MM.1S (cell line): ENCODE measurements around the gene CRYBA2.

Experiments used
- CTCF ChIP-seq: fragments of 300-600 bp; sonication (generic); IDR thresholded peaks from 2 replicates; pipeline ENCODE4 v1.5.1; 2016; ENCODE audit warnings: antibody characterized with exemption, low read length, mixed read lengths
- EZH2 ChIP-seq: fragments of 300-600 bp; sonication (generic); optimal IDR thresholded peaks from 2 replicates; pipeline ENCODE3; 2017; ENCODE audit warnings: low read depth, mild to moderate bottlenecking, antibody characterized with exemption, low read length, mixed read lengths
- EZH2phosphoT487 ChIP-seq: fragments of 300-600 bp; sonication (generic); IDR thresholded peaks from 2 replicates; pipeline ENCODE4 v1.6.1; 2018; ENCODE audit warnings: antibody characterized with exemption, low read length

GRCh38 chr2:218990612-218991011 lies 2.6 kb downstream of the CRYBA2 start:
- TF ChIP-seq CTCF (no peak), EZH2phosphoT487 (no peak), EZH2 (no peak)
